GM19463 (cell line): ENCODE results near the gene QRICH1.

Experiments
- ATAC-seq: cut with Tn5 transposase; IDR thresholded peaks from one replicate; pipeline ENCODE4 v1.9.1; 2021; ENCODE audit warnings: mild to moderate bottlenecking, moderate library complexity; ENCODE audit not compliant: unreplicated experiment

Gene QRICH1

GRCh38 chr3:49093853-49094767 lies at the start of gene QRICH1:
QRICH1 (minus strand) TSS chr3:49094071; CDS start chr3:49077017, 17,054 bp downstream.
- peak; percentile 77 for ATAC-seq

- ATAC-seq = no peak
These were observed 46.2 kb upstream of the QRICH1 start for GRCh38 chr3:49140080-49140479.

- no peak for ATAC-seq
These were observed 41.6 kb upstream of the QRICH1 start for GRCh38 chr3:49135499-49135898.

GRCh38 chr3:49134471-49135265 lies 40.8 kb upstream of the QRICH1 start:
- ATAC-seq = no peak

GRCh38 chr3:49133226-49133951 lies 39.5 kb upstream of the QRICH1 start:
- no peak for ATAC-seq

GRCh38 chr3:49132437-49133225 lies 38.8 kb upstream of the QRICH1 start, which contains the start of gene LAMB2:
LAMB2 (minus strand) TSS chr3:49133050; CDS start chr3:49132867, 183 bp downstream.
- ATAC-seq = no peak

- no peak for ATAC-seq
These were observed 38.2 kb upstream of the QRICH1 start for GRCh38 chr3:49132073-49132436.

GRCh38 chr3:49131576-49131975 lies 37.7 kb upstream of the QRICH1 start:
- ATAC-seq = no peak

GRCh38 chr3:49131040-49131439 lies 37.2 kb upstream of the QRICH1 start:
- no peak for ATAC-seq

- ATAC-seq = no peak
These were observed 31.3 kb upstream of the QRICH1 start for GRCh38 chr3:49124991-49125670.

- ATAC-seq = no peak
These were observed 30.3 kb upstream of the QRICH1 start for GRCh38 chr3:49124203-49124602.

GRCh38 chr3:49123687-49124086 lies 29.8 kb upstream of the QRICH1 start:
- no peak for ATAC-seq

GRCh38 chr3:49122886-49123545 lies 29.1 kb upstream of the QRICH1 start:
- no peak for ATAC-seq

- no peak for ATAC-seq
These were observed 28.6 kb upstream of the QRICH1 start for GRCh38 chr3:49122451-49122850.

GRCh38 chr3:49122022-49122421 lies 28.2 kb upstream of the QRICH1 start:
- no peak for ATAC-seq

GRCh38 chr3:49121132-49121736 lies 27.4 kb upstream of the QRICH1 start:
- no peak for ATAC-seq

- peak; percentile 93 for ATAC-seq
These were observed 26.7 kb upstream of the QRICH1 start, which contains the start of gene USP19 for GRCh38 chr3:49120438-49121131. USP19 (minus strand) TSS chr3:49120823; CDS start chr3:49119145, 1,678 bp downstream.

- ATAC-seq = no peak
These were observed 26.2 kb upstream of the QRICH1 start for GRCh38 chr3:49120096-49120437.
